ENCODE measurements around the gene ATP8A2.

Gene ATP8A2

GRCh38 chr13:25683056-25683455 is 311.3 kb downstream of the ATP8A2 start:
- no peak for TF ChIP-seq CTCF (IDR thresholded peaks at IDR 0.05; ENCODE audit: borderline replicate concordance, control extremely low read depth, extremely low read depth, insufficient read depth, missing control alignments)
- in situ Hi-C loops (cut with MboI; ENCODE audit: low sequenced_read_pairs, unreplicated experiment): no loop called here
- no peak for DNase-seq (ENCODE audit: low spot score)

DNA sequence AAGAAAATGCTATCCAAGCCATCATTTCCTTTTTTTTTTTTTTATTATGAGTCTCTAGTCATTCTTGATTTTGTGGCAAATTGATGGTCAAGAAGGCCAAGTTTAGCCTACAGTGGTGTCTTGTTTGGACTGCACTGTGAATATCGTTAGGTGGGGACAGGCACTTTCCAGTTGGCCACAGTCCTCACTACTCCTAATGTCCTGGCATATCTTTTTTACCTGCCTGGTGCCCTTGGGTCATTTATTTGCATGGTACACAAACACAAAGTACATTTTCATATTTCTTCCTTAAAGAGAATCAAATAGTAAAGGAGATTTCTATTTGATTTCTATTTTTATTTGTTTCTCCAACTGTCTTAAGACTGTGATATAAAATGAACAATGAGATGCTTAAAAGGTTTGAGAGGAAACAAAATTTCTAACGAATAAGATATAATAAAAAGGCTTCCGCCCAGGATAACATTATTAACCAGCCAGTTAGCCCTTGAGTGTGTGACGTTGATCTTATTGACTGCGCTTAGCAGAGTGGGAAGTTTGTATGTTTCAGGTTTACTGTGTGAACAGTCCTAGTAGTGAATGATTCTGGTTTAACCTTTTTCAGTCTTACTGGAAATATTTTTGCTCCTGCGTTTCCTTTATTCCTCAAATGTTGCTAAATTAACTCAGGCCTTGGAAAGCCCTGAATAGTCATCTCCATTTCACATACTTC is 312.0 kb downstream of the ATP8A2 start:
- TF ChIP-seq CTCF (IDR thresholded peaks at IDR 0.05; ENCODE audit: borderline replicate concordance, control extremely low read depth, extremely low read depth, insufficient read depth, missing control alignments): no peak
- no peak for DNase-seq (ENCODE audit: low spot score)
- in situ Hi-C loops (cut with MboI; ENCODE audit: low sequenced_read_pairs, unreplicated experiment): no loop called here

- no peak for DNase-seq (ENCODE audit: low spot score)
- in situ Hi-C loops (cut with MboI; ENCODE audit: low sequenced_read_pairs, unreplicated experiment): no loop called here
- TF ChIP-seq CTCF (IDR thresholded peaks at IDR 0.05; ENCODE audit: borderline replicate concordance, control extremely low read depth, extremely low read depth, insufficient read depth, missing control alignments): no peak
Observed at GRCh38 chr13:25684491-25684890, 312.7 kb downstream of the ATP8A2 start.

GRCh38 chr13:25686831-25687470 is 315.2 kb downstream of the ATP8A2 start:
- no peak for TF ChIP-seq CTCF (IDR thresholded peaks at IDR 0.05; ENCODE audit: borderline replicate concordance, control extremely low read depth, extremely low read depth, insufficient read depth, missing control alignments)
- no peak for DNase-seq (ENCODE audit: low spot score)
- in situ Hi-C loops (cut with MboI; ENCODE audit: low sequenced_read_pairs, unreplicated experiment): no loop called here

- in situ Hi-C loops (cut with MboI; ENCODE audit: low sequenced_read_pairs, unreplicated experiment): no loop called here
- TF ChIP-seq CTCF (IDR thresholded peaks at IDR 0.05; ENCODE audit: borderline replicate concordance, control extremely low read depth, extremely low read depth, insufficient read depth, missing control alignments): no peak
- no peak for DNase-seq (ENCODE audit: low spot score)
Observed at GRCh38 chr13:25687471-25688225, 315.9 kb downstream of the ATP8A2 start.

- TF ChIP-seq CTCF (IDR thresholded peaks at IDR 0.05; ENCODE audit: borderline replicate concordance, control extremely low read depth, extremely low read depth, insufficient read depth, missing control alignments): no peak
- DNase-seq (ENCODE audit: low spot score): no peak
- in situ Hi-C loops (cut with MboI; ENCODE audit: low sequenced_read_pairs, unreplicated experiment): no loop called here
Observed at GRCh38 chr13:25688536-25688935, 316.8 kb downstream of the ATP8A2 start.
